Right renal pelvis (tissue), 4 donors: Measurements from ENCODE around the gene INCA1. TPM values are rescaled to one million over a fixed set of nuclear protein-coding genes. Genes with fewer than 3 reads are reported as not detected.

Source experiments
- DNase-seq, 4 donors: peaks; one replicate each; pipeline ENCODE4 v3.0.0-alpha.2; 2013; ENCODE audit warnings: low read depth in 4 of 4, low spot score in 3 of 4, missing footprints in 1 of 4
- polyA plus RNA-seq, 4 donors: library from polyadenylated mRNA; unstranded; fragments of 120-200 nt; gene quantifications; one replicate each; pipeline ENCODE4 v1.2.1, GENCODE V29; 2013; ENCODE audit not compliant: insufficient read length in 4 of 4

INCA1 gene
- polyA plus RNA-seq, 4 donors, result 7.9 to 8.6 (median 8.3) TPM

DNA sequence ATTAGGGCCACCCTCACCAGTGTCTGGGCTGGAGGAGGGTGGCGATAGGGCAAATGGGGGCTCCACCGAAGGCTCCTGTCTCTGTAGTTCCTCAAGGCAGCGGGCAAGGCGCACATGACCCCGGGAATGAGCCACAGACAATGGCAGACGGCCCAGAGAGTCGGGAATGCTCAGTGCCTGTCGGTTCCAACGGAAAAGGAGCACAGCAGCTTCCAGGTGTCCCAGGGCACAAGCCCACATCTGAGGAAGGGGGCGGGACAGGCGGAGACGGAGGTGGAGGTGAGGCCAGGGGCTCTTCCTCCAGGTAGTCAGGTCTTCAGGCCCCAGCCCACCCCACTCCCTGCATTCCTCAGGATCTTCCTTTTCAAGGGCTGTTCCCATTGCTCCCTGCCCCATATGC is 24.6 kb downstream of the INCA1 start:
- DNase-seq, result no peak

DNA sequence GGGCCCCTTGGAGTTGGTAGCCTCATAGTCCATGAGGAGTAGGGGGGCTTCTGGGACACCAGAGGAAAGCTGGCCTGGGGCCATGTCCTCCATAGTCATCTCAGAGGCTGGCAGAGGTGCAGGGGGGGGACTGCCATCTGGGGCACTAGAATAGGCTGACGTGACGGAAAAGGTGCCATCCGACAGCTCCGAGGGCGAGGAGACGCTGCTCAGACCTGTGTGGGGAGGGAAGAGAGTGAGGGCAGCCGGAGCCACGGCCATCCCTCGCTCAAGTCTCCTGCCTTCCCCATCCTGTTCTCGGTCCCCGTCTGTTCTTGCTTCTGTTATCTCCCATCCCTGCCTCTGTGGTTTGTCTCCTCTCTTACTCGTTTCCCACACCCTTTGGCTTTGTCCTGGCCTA is 25.0 kb downstream of the INCA1 start:
- DNase-seq, result no peak

DNA sequence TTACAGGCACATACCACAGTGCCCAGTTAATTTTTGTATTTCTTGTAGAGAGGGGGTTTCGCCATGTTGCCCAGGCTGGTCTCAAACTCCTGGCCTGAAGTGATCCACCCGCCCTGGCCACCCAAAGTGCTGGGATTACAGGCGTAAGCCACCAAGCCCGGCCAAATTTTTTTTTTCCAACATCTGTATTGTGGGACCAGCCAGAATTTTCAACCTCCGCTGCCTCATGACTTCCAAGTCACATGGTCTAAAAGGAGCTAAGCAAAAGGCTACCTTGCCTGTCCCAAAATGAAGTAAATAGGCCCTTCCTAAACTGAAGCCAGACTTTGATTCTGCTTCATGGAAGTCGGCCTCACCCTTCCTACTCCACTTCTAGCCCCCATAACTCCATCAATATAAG is 25.5 kb downstream of the INCA1 start:
- no peak for DNase-seq

DNA sequence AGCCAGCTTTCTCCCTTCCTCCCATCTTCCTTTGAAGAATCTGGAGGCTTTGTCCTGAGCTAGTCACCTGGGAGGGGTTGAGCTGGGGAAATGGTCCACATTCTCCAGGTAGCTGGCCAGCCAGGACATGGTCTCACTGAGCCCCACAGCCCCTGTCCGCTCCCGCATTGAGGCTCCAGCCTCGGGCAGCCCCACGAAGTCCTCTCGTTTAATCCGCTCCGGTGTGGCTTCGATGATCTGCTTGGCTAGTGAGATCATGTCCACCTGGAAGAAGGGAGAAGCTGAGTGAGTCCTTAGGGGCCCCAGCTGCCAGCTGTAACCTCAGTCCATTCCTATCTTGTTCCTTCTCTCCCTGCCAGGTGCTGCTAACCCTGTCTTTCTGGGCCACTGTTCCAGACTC is 27.0 kb downstream of the INCA1 start:
- DNase-seq, result no peak

DNA sequence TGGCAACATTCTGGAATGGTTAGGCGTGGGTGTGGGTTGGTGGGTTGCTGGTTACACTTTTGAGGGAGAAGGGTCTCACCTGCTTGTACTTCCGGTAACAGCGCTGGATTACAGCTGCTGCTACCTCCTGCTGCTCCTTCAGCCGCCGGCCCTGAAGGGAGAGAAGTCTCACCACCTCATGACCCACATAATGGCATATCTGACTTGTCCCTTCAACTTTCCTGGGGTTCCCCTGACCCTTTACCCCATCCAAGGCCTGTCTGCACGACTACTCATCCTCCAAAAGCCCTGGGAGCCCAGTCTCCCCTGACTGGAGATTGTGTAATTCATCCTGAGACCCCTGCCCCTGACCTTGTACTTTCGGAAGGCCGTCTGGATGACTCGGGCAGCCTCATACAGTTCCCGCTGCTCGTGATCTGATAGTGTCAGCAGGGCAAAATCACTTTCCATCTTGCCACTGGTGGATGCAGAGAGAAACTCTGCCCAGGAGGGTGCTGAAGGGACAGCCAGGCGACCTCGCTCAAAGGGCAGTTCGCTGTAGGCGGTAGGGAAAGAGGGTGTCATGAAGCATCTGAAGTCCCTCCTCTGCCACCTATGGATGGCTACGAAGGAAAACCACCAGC is 27.7 kb downstream of the INCA1 start:
- no peak for DNase-seq

DNA sequence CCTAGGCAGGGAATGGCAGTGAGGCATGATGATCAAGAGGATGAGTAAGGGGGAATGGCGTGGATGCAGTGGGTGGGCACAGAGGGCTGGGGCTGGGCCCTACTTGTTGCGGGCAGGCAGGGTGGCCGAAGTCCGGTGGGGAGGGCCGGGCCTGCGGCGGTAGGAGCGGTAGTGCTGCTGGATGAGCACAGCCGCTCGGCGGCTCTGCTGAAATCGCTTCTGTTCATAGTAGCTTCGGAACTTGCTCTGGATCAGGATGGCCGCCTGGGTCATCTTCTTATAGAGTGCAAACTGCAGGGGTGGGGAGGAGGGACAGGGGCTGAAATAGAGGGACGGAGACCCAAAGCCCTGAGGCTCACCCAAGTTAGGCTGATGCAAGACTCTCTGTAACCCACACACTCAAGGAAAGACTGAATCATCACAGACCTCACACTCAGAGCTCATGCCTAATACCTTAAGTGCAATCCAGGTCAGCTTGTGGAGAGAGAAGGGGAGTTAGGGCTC is 28.2 kb downstream of the INCA1 start:
- DNase-seq, result no peak

DNA sequence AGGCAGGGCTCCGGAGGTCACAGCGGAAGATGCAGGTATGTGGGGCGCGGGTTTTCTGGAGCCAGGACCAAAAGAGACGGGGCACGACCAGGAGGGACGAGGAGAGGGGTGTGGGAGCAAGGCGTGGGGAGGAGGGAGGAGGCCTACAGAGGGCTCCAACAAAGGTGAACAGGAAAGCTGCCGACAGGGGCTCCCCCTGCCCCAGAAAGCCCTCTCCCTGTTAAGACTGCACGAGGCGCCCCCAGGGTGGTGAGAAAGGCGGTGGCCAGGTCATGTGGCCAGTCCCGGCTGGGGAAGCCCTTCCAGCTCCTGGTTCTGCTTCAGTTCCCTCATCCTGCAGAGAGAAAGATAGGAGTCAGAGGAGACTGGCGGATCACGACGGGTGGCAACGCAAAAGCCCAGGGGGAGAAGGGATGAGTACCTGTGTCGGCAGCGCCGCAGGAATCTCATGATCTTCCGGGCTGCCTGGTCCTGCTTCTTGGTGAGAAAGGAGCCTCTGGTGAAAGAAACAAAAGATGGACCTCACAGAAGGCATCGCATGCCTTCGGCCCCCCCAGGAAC is 28.8 kb downstream of the INCA1 start:
- no peak for DNase-seq

DNA sequence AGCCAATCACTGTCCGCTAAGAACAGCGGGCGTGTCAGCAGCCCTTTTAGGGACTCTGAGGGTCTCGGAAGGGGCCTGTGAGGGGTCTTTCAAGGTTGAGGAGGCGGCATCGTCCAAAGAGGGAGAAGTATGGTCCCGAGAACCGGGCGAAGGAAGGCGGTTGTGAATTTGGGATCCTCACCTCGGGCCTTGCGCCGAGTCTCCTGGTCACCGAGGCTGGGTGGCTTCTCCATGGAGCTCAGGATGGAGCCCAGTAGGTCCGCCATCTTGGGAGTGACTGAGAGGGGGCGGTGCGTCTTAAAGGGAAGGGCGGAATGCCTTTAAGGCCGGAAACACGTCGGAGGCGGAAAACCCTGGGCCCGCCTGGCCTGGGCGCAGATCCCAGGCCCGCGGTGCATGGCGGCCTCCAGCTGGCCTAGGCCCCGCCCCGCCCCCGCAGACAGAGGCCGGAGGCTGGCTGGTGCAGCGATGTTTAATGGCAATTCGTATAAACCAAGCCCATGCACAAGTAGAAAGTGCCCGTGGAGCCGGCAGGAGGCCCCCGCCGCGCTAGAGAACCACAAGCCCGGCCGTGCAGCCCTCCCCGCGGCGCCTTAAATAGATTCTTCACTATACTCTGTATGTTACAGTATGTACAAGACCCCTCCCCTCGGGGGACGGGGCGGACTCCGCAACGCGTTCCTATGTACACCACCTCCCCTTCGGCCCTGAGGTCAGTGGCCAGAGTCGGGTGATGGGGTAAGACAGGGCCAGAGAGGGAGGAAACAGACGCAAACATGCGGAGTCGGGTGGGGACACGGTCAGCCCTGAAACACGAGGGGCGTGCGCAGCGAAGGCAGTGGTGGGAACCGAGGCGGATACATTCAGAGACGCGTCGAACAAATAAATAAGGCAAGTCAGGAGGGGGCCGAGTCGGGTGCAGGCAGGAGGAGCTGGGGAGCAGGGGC is 29.5 kb downstream of the INCA1 start, which contains the start of gene SPAG7:
TSS of gene SPAG7 (minus strand) at position 279 of the 947 bp plus-strand sequence. CDS start at position 266, 13 bp downstream.
- DNase-seq, result peak; percentile 95 to 99 (median 96)

DNA sequence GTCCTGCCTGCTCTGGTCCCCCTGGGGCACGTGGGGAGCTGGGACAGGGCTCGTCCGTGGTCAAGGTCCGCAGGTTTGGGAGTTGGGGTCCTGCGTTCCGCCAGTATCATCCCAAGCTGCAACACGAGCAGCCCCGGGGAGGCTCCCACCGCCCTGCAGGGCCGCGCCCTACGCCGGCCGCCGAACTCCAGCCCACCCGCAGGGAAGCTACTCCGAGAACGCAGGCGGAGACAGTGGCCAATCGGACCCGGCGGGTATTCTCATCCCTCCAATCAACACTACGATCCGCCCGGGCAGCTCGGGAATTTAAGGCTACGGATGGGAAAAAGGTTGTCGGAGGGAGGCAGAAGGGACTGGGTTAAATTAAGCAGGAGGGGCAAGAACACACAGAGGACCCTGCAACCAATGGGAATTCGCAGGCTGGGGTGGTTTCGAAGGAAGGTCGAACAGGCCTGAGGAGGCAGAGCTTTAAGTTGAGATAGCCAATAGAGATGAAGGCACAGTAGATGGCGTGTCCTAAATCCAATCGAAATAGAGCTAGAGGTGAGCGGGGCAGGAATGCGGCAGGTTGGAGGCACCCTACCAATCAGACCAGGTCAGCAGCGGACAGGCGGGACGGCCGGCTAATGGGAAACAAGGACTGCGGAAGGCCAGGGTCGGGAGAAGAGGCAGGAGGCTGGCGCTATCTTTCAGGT is 30.3 kb downstream of the INCA1 start:
- DNase-seq, result peak; percentile 97 to 99 (median 98)

DNA sequence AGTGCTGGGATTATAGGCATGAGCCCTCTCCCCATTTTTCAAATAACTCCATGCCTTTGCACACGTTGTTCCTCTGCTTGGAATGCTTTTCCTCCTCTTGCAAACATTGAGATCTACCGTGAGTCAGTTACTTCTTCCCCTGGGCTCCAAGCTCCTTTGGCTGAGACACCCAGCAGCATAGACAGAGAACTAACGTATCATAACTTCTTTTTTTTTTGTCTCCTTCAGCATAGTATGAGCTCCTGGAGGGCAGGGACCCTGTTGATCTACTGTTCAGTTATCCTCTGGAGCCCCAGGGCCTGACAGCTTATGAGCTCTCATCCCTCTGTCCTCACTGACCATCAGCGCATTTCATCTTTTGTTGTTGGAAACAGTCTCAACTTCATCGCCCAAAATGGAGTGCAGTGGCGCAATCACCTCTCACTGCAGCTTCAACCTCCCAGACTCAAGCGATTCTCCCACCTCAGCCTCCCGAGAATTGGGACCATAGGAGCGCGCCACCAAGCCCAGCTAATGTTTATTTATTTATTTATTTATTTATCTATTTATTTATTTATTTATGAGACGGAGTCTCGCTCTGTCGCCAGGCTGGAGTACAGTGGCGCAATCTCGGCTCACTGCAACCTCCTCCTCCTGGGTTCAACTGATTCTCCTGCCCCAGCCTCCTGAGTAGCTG is 31.9 kb downstream of the INCA1 start:
- no peak for DNase-seq

DNA sequence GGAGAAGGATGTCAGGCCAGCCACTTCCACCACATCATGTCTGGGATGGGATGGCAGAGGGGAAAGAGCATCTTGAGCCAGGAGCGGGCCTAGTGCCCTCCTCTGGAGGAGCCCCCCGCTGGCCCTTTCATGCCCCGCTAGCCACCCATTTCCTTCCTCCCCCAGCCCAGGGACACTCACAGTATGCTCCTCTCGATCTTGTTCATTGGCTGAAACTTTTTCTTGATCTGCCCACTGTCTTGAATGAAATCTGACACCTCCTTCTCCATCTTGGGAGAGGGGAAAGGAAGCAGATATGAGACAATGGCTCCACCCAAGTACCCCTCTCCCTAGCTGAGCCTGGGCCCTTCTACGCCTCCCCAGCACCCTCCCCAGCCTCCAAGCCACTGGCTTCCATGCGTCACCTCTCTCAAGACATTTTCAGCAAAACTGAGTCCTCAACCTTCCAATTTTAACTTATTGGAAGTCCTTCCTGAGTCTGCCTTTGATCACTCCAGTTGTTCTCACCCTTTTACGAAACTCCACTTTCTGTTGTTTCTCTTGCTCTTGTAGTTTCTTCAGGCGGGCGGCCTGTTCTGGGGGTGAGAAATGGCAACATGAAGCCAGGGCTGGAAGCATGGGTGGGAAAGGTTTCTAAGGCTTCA is 36.9 kb downstream of the INCA1 start:
- DNase-seq, result no peak

DNA sequence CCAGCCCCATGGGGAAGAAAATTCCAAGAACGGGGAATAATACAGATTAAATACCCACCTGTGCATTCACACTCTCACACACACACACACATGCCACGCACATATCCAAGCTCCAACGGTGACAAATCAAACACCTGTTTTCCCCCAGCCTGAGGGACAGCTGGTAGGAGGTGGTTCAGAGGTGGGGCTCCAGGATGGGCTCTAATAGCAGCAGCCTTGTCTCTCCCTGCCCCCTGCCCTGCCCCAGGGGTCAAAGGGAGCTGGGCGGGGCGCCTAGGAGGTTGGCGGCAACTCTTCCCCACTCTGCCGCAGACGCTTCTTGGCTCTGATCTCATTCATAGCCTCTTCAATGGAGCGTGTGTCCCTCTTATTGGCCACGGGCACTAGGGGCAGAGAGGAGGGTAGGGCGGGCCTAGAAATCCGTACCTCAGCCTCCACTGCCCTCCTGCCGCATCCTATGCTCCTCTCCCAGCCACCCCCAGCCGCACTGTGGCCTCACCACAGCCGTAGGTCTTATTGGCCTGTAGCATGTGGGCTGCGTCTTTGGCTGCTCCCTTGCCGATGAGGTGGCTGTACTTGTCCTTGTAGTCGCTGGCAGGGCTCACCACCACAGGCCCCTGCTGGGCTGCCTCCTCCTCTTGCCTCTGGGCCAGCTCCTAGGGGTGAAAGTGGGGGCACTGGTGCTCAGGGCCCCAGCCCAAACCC is 37.9 kb downstream of the INCA1 start:
- no peak for DNase-seq

DNA sequence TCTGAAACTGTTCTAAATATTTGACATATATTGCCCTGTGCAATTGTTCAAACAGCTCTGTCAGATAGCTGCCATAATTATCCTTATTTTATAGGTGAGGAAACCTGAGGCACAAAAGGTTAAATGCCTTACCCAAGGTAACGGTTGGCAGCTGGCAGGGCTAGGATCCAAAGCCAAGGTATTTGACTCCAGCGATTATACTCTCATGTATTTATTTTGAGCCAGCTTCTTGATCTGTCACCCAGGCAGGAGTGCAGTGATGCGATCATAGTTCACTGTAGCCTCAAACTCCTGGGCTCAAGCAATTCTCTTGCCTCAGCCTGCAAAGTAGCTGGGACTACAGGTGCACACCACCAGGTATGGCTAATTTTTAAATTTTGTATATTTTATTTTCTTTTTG is 39.2 kb downstream of the INCA1 start:
- DNase-seq, result no peak

DNA sequence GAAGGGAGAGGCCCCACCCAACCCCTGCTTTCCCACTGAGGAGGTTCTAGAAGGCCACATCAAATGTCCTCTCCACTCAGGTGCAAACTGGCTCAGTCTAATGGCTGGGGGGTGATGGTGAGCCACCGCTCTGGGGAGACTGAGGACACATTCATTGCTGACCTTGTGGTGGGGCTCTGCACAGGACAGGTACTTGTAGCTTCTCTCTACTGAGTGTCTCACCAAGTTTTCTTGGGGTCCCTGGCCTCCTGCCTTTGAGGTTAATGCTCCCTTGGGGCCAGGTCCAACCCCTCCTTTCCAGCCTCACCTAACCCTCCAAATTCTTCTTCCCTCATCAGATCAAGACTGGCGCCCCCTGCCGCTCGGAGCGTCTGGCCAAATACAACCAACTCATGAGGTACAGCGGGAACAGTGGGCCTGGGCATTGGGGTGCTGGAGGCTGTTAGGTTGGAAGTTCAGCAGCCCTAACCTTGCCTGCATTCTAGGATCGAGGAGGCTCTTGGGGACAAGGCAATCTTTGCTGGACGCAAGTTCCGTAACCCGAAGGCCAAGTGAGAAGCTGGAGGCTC is 40.7 kb downstream of the INCA1 start:
- no peak for DNase-seq

DNA sequence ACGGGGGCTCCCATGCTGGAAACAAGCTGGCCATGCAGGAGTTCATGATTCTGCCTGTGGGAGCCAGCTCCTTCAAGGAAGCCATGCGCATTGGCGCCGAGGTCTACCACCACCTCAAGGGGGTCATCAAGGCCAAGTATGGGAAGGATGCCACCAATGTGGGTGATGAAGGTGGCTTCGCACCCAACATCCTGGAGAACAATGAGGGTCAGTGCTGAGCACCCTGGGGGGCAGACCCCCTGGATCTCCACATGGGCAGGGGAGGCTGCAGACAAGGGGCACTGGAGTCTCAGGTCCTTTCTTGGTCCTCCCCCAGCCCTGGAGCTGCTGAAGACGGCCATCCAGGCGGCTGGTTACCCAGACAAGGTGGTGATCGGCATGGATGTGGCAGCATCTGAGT is 42.2 kb downstream of the INCA1 start:
- DNase-seq, result no peak

DNA sequence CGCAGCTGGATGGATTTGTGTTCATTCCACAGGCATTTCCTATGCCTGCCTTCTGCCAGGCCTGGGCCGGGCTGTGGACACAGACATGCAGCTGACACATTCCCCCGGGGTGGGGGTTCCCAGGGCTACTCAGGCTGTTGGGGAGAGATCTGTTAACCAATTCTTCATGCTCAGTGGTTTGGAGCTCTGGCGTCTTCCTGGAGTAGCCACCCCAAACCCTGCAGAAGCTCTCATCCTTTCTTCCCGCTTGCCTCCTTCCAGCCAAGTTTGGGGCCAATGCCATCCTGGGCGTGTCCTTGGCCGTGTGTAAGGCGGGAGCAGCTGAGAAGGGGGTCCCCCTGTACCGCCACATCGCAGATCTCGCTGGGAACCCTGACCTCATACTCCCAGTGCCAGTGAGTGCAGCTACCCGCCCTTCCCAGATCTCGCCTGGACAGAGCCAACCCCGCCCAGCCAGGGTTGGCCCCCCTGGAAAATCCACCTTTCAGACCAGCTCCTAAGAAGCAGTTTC is 43.8 kb downstream of the INCA1 start:
- DNase-seq, result no peak

DNA sequence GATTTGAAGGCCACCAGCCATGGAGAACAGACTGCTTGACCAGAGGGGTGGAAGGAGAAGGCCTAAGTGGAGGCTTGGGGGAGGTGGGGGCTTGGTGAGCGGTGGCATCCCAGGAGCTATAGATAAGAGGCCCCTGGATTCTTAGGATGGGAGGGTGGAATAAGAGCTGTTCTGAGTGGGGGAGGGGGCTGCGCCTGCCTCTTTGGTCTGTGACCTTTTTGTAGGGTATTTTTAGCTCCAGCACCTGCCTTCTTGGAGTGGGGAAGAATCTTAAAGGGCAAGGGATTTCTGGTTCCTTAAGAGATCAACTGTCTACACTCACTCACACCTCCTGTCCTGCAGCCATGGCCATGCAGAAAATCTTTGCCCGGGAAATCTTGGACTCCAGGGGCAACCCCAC is 45.8 kb downstream of the INCA1 start:
- DNase-seq, result no peak

DNA sequence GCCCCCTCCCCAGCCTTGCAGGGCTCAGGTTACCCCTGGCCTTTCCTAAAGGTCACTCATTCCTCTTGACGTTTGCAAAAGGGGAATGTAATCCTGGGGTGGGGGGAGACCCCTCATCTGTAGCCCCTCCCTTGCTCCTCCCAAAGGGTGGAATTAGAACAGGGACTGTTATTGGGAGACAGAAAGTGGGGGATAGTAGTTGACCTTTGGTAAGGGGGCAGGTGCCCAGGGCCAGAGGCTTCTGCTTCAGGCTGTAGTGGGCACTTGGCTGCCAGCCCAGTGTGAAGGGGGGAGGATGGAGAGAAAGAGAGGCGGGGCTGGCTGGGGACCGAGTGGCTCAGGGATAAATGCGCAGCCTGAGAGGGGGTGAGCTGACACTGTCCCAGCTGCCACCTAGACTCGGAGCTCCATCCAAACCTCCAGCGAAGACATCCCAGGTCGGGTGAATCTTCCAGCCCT is 46.5 kb downstream of the INCA1 start, which contains the start of gene ENO3:
TSS of gene ENO3 (plus strand) at position 374 of the 459 bp plus-strand sequence. CDS start 711 bp downstream, outside the sequence.
- no peak for DNase-seq
